GM23338 (cell line): ENCODE data around the gene ZNF664. TPM values are rescaled to one million over a fixed set of nuclear protein-coding genes. Genes with fewer than 3 reads are reported as not detected.

Experiments used
- ATAC-seq: fragments of 200-7000 bp; cut with Tn5 transposase; 3 replicates; pipeline ENCODE4 v1.9.1; 2020
- DNase-seq: peaks from one replicate; pipeline ENCODE4 v3.0.0-alpha.2; 2015; ENCODE audit warnings: low spot score
- H2AFZ ChIP-seq: fragments of 200-600 bp; sonication (generic); 2 replicates; pipeline ENCODE4 v1.8.0; 2016; ENCODE audit warnings: antibody characterized with exemption, mild to moderate bottlenecking, moderate library complexity
- H3F3A ChIP-seq: fragments of 200-600 bp; sonication (generic); replicated peaks from 2 replicates; pipeline ENCODE4 v1.8.0; 2017; ENCODE audit warnings: antibody characterized with exemption, mixed run types, low read depth
- H3K27ac ChIP-seq: fragments of 200-600 bp; sonication (generic); 2 replicates; pipeline ENCODE4 v1.6.1; 2016; ENCODE audit warnings: low read depth
- H3K27me3 ChIP-seq: fragments of 200-600 bp; sonication (generic); 2 replicates; pipeline ENCODE4 v1.8.0; 2016; ENCODE audit warnings: mild to moderate bottlenecking, mixed run types, moderate library complexity; ENCODE audit not compliant: insufficient read depth
- H3K36me3 ChIP-seq: fragments of 200-600 bp; sonication (generic); 2 replicates; pipeline ENCODE4 v1.8.0; 2016; ENCODE audit warnings: mild to moderate bottlenecking; ENCODE audit not compliant: insufficient read depth
- H3K4me1 ChIP-seq: fragments of 200-600 bp; sonication (generic); 2 replicates; pipeline ENCODE4 v1.8.0; 2016; ENCODE audit warnings: mild to moderate bottlenecking, moderate library complexity; ENCODE audit not compliant: insufficient read depth
- H3K4me2 ChIP-seq: fragments of 200-600 bp; sonication (generic); 2 replicates; pipeline ENCODE4 v1.7.1; 2017; ENCODE audit warnings: mixed run types
- H3K4me3 ChIP-seq: fragments of 200-600 bp; sonication (generic); 2 replicates; pipeline ENCODE4 v1.6.1; 2016; ENCODE audit warnings: mixed run types
- H3K79me2 ChIP-seq: fragments of 200-600 bp; sonication (generic); replicated peaks from 2 replicates; pipeline ENCODE4 v1.8.0; 2017; ENCODE audit warnings: mild to moderate bottlenecking; ENCODE audit not compliant: insufficient read depth
- H3K9me2 ChIP-seq: fragments of 200-600 bp; sonication (generic); 2 replicates; pipeline ENCODE4 v1.8.0; 2017; ENCODE audit not compliant: insufficient read depth
- H4K20me1 ChIP-seq: fragments of 200-600 bp; sonication (generic); replicated peaks from 2 replicates; pipeline ENCODE4 v1.8.0; 2017; ENCODE audit warnings: mild to moderate bottlenecking; ENCODE audit not compliant: insufficient read depth
- H3K27ac Mint-ChIP-seq: 2 replicates; pipeline ENCODE4 v1.8.0; 2020; ENCODE audit warnings: inconsistent platforms, mild to moderate bottlenecking, moderate library complexity, mixed read lengths
- H3K27me3 Mint-ChIP-seq: 3 replicates; pipeline ENCODE4 v1.8.0; 2022; ENCODE audit warnings: low read depth, mild to moderate bottlenecking, moderate library complexity, mixed read lengths, inconsistent platforms; ENCODE audit not compliant: insufficient read depth, poor library complexity
- H3K36me3 Mint-ChIP-seq: 3 replicates; pipeline ENCODE4 v1.8.0; 2021; ENCODE audit warnings: low read depth, mild to moderate bottlenecking, inconsistent platforms, moderate library complexity, mixed read lengths
- H3K4me1 Mint-ChIP-seq: 3 replicates; pipeline ENCODE4 v1.8.0; 2020; ENCODE audit warnings: mild to moderate bottlenecking, inconsistent platforms, mixed read lengths
- H3K4me3 Mint-ChIP-seq: 3 replicates; pipeline ENCODE4 v1.8.0; 2021; ENCODE audit warnings: moderate library complexity, mild to moderate bottlenecking, inconsistent platforms, mixed read lengths
- H3K9me3 Mint-ChIP-seq: 3 replicates; pipeline ENCODE4 v1.8.0; 2020; ENCODE audit warnings: moderate library complexity, mild to moderate bottlenecking, inconsistent platforms, mixed read lengths
- CREB1 ChIP-seq: fragments of 250-450 bp; sonication (Bioruptor Pico); IDR thresholded peaks from 2 replicates; pipeline ENCODE4 v1.5.0; 2020; ENCODE audit warnings: low read depth, mild to moderate bottlenecking, moderate library complexity
- CTCF ChIP-seq, 2 experiments: fragments of 200-600 bp in 1 of 2; sonication (generic) in 1 of 2; conservative IDR thresholded peaks; 2 replicates each; pipeline versions ENCODE4 v1.5.1 to v1.6.1; 2016 to 2017; ENCODE audit warnings: antibody characterized with exemption in 2 of 2, low read depth in 2 of 2, mild to moderate bottlenecking in 2 of 2, moderate library complexity in 1 of 2
- EZH2 ChIP-seq: fragments of 200-600 bp; sonication (generic); IDR thresholded peaks from one replicate; pipeline ENCODE4 v1.8.0; 2017; ENCODE audit warnings: antibody characterized with exemption, mild to moderate bottlenecking, low read depth; ENCODE audit not compliant: unreplicated experiment
- EZH2phosphoT487 ChIP-seq: fragments of 200-600 bp; sonication (generic); IDR thresholded peaks from one replicate; pipeline ENCODE4 v1.8.1; 2018; ENCODE audit warnings: antibody characterized with exemption; ENCODE audit not compliant: unreplicated experiment
- JUNB ChIP-seq: IDR thresholded peaks from one replicate; pipeline ENCODE4 v1.6.1; 2016; ENCODE audit warnings: antibody characterized with exemption; ENCODE audit not compliant: unreplicated experiment
- NANOG ChIP-seq: IDR thresholded peaks from 2 replicates; pipeline ENCODE4 v1.6.1; 2016; ENCODE audit warnings: antibody characterized with exemption, borderline replicate concordance
- POLR2AphosphoS5 ChIP-seq: IDR thresholded peaks from 2 replicates; pipeline ENCODE4 v1.6.1; 2016; ENCODE audit warnings: antibody characterized with exemption, low read depth
- STAT1 ChIP-seq: IDR thresholded peaks from one replicate; pipeline ENCODE4 v1.6.1; 2016; ENCODE audit warnings: antibody characterized with exemption; ENCODE audit not compliant: unreplicated experiment
- ZNF114 ChIP-seq: fragments of 250-450 bp; sonication (Bioruptor Pico); IDR thresholded peaks from 2 replicates; pipeline ENCODE4 v1.5.0; 2020; ENCODE audit warnings: mild to moderate bottlenecking, moderate library complexity
- ZNF331 ChIP-seq: fragments of 250-450 bp; sonication (Bioruptor Pico); IDR thresholded peaks from 2 replicates; pipeline ENCODE4 v1.5.0; 2020; ENCODE audit warnings: low read depth, mild to moderate bottlenecking, moderate library complexity
- ZNF462 ChIP-seq: fragments of 250-450 bp; sonication (Bioruptor Pico); IDR thresholded peaks from 2 replicates; pipeline ENCODE4 v1.5.0; 2020; ENCODE audit warnings: mild to moderate bottlenecking, moderate library complexity
- polyA plus RNA-seq: library from polyadenylated mRNA; unstranded; fragments of >200 nt; fragmentation: Nextera tagmentation; extraction: Ambion mirVana; gene quantifications from 2 replicates; pipeline ENCODE4 v1.2.1, GENCODE V29; 2016
- total RNA-seq: library from RNA; depleted of rRNA; stranded (reverse); fragments of >200 nt; shearing (Covaris generic); gene quantifications from 2 replicates; pipeline ENCODE4 v1.2.3, GENCODE V29; 2014
- TF ChIP-seq, protein P1 (sequence below): IDR thresholded peaks from one replicate; pipeline ENCODE4 v1.6.1; 2018; ENCODE audit warnings: antibody characterized with exemption; ENCODE audit not compliant: unreplicated experiment
- TF ChIP-seq, protein P2 (sequence below): IDR thresholded peaks from 2 replicates; pipeline ENCODE4 v1.6.1; 2016; ENCODE audit warnings: antibody characterized with exemption

Gene ZNF664
- total and polyA plus RNA-seq, 2 experiments from 2014 or later: 8.1 to 35.2 TPM

GRCh38 chr12:123962513-123962912 lies 10.5 kb upstream of the ZNF664 start:
- H3K9me2 ChIP-seq: no peaks in the 10 kb centered on the region
- Mint-ChIP-seq H3K36me3 (no peaks in the 10 kb centered on the region), H3K9me3 (no peaks in the 10 kb centered on the region), H3K4me3 (no peak overlapping the region), H3K4me1 (no peaks in the 10 kb centered on the region; the same call in 2 of the 3 replicates), H3K27me3 (peaks cover 81% of the 10 kb centered on the region), H3K27ac (no peak overlapping the region)
- no peaks in the 10 kb centered on the region for H3K4me1 ChIP-seq
- TF ChIP-seq STAT1 (no peak), ZNF114 (CRISPR knock-in tag) (no peak), JUNB (no peak), EZH2phosphoT487 (no peak), EZH2 (no peak), CTCF (conservative IDR thresholded peaks at IDR 0.05; ENCODE audit: low read depth in 2 of 2) (no peak), NANOG (no peak), ZNF331 (CRISPR knock-in tag) (no peak), POLR2AphosphoS5 (no peak), CREB1 (CRISPR knock-in tag) (no peak), ZNF462 (no peak)
- TF ChIP-seq, protein P1, sequence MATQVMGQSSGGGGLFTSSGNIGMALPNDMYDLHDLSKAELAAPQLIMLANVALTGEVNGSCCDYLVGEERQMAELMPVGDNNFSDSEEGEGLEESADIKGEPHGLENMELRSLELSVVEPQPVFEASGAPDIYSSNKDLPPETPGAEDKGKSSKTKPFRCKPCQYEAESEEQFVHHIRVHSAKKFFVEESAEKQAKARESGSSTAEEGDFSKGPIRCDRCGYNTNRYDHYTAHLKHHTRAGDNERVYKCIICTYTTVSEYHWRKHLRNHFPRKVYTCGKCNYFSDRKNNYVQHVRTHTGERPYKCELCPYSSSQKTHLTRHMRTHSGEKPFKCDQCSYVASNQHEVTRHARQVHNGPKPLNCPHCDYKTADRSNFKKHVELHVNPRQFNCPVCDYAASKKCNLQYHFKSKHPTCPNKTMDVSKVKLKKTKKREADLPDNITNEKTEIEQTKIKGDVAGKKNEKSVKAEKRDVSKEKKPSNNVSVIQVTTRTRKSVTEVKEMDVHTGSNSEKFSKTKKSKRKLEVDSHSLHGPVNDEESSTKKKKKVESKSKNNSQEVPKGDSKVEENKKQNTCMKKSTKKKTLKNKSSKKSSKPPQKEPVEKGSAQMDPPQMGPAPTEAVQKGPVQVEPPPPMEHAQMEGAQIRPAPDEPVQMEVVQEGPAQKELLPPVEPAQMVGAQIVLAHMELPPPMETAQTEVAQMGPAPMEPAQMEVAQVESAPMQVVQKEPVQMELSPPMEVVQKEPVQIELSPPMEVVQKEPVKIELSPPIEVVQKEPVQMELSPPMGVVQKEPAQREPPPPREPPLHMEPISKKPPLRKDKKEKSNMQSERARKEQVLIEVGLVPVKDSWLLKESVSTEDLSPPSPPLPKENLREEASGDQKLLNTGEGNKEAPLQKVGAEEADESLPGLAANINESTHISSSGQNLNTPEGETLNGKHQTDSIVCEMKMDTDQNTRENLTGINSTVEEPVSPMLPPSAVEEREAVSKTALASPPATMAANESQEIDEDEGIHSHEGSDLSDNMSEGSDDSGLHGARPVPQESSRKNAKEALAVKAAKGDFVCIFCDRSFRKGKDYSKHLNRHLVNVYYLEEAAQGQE: no peak
- TF ChIP-seq, protein P2, sequence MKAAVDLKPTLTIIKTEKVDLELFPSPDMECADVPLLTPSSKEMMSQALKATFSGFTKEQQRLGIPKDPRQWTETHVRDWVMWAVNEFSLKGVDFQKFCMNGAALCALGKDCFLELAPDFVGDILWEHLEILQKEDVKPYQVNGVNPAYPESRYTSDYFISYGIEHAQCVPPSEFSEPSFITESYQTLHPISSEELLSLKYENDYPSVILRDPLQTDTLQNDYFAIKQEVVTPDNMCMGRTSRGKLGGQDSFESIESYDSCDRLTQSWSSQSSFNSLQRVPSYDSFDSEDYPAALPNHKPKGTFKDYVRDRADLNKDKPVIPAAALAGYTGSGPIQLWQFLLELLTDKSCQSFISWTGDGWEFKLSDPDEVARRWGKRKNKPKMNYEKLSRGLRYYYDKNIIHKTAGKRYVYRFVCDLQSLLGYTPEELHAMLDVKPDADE: no peak
- no peak overlapping the region for H3K4me3 ChIP-seq
- H3K27me3 ChIP-seq: peaks cover 100% of the 10 kb centered on the region
- no peak overlapping the region for H2AFZ ChIP-seq
- no peaks in the 10 kb centered on the region for H3K36me3 ChIP-seq
- no peak overlapping the region for H3K4me2 ChIP-seq
- no peaks in the 10 kb centered on the region for H3F3A ChIP-seq
- no peak overlapping the region for H3K27ac ChIP-seq
- H4K20me1 ChIP-seq: peaks cover 24% of the 10 kb centered on the region
- DNase-seq: no peak
- ATAC-seq: no peak
- H3K79me2 ChIP-seq: no peaks in the 10 kb centered on the region
